ENCODE data around the gene PIGT.
A peak's percentile ranks its signal among the peaks of the same experiment; 100 is the strongest.

Gene PIGT

DNA sequence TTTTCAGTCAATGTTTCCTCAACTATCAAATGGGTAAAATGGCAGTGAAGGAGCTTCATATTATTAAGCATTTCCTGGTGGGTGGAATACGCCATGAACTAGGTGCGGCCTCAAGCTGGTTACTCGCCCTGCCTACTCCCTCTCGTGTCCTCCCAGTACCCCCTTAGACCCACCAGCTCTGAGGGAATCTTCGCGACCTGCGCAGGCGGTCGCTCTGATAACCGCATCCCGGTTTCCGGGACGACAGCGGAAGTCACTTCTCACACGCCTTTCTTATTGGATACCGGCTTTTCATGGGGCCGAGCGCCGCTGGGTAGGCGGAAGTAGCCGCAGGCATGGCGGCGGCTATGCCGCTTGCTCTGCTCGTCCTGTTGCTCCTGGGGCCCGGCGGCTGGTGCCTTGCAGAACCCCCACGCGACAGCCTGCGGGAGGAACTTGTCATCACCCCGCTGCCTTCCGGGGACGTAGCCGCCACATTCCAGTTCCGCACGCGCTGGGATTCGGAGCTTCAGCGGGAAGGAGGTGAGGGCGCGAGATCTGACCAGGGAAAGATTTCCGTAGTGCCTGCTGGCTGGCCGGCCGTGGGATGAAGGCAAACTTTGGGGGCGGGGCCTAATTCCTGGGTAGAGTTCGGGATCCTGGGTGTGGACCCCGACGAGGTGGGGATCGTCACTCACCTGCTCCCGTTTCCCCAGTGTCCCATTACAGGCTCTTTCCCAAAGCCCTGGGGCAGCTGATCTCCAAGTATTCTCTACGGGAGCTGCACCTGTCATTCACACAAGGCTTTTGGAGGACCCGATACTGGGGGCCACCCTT lies at the start of gene PIGT:
Gene PIGT (plus strand): TSS at position 320 of the 816 bp plus-strand sequence. CDS start 16 bp downstream, at position 336.
- peaks cover 31% of the 10 kb centered on the region for H3K4me1 ChIP-seq (ENCODE audit: insufficient read depth, low read length)
- H3K4me3 ChIP-seq (ENCODE audit: low read depth in 1 of 2, low read length in 2 of 2), result peak within 1 kb of the TSS; percentile 82 to 92
- H3K36me3 ChIP-seq (ENCODE audit: insufficient read depth, low read length), result peaks cover 41% of the 10 kb centered on the region
- H3K27ac ChIP-seq (ENCODE audit: low read depth, low read length), result peak within 1 kb of the TSS; percentile 80
- H3K9me3 ChIP-seq (ENCODE audit: low read length), result no peaks in the 10 kb centered on the region
- H3K9ac ChIP-seq (ENCODE audit: low read length), result peak within 1 kb of the TSS; percentile 55
- no peaks in the 10 kb centered on the region for H3K27me3 ChIP-seq (ENCODE audit: control insufficient read depth in 1 of 2, insufficient read depth in 2 of 2, low read length in 2 of 2)

- Histone ChIP-seq H3K4me1 (ENCODE audit: insufficient read depth, low read length) (peaks cover 16% of the 10 kb centered on the region), H3K4me3 (ENCODE audit: low read depth in 1 of 2, low read length in 2 of 2) (no peak overlapping the region), H3K9me3 (ENCODE audit: low read length) (no peaks in the 10 kb centered on the region), H3K27ac (ENCODE audit: low read depth, low read length) (no peak overlapping the region), H3K27me3 (ENCODE audit: control insufficient read depth in 1 of 2, insufficient read depth in 2 of 2, low read length in 2 of 2) (no peaks in the 10 kb centered on the region), H3K9ac (ENCODE audit: low read length) (no peak overlapping the region), H3K36me3 (ENCODE audit: insufficient read depth, low read length) (peaks cover 28% of the 10 kb centered on the region)
Observed at GRCh38 chr20:45366192-45366591, 49.7 kb upstream of the PIGT start.

- no peak overlapping the region for H3K4me3 ChIP-seq (ENCODE audit: low read depth in 1 of 2, low read length in 2 of 2)
- peaks cover 28% of the 10 kb centered on the region for H3K36me3 ChIP-seq (ENCODE audit: insufficient read depth, low read length)
- H3K27me3 ChIP-seq (ENCODE audit: control insufficient read depth in 1 of 2, insufficient read depth in 2 of 2, low read length in 2 of 2), result no peaks in the 10 kb centered on the region
- H3K27ac ChIP-seq (ENCODE audit: low read depth, low read length), result no peak overlapping the region
- peaks cover 16% of the 10 kb centered on the region for H3K4me1 ChIP-seq (ENCODE audit: insufficient read depth, low read length)
- H3K9me3 ChIP-seq (ENCODE audit: low read length), result no peaks in the 10 kb centered on the region
- H3K9ac ChIP-seq (ENCODE audit: low read length), result no peak overlapping the region
Observed at GRCh38 chr20:45366631-45367030, 49.3 kb upstream of the PIGT start.

DNA sequence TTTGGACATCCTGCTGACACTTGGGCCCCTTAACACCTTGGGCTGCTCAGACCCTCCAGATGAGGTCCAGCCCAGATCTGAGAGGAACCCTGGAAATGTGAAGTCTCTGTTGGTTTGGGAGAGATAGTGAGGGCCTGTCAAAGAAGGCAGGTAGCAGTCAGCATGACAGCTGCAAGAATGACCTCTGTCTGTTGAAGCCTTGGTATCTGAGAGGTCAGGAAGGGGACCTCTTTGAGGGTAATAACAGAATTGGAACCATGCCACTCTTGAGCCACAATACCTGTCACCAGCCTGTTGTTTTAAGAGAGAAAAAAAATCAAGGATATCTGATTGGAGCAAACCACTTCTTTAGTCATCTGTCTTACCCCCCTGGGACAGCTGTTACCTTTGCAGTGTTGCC lies 48.8 kb upstream of the PIGT start:
- Histone ChIP-seq H3K9me3 (ENCODE audit: low read length) (no peaks in the 10 kb centered on the region), H3K27me3 (ENCODE audit: control insufficient read depth in 1 of 2, insufficient read depth in 2 of 2, low read length in 2 of 2) (no peaks in the 10 kb centered on the region), H3K9ac (ENCODE audit: low read length) (no peak overlapping the region), H3K4me1 (ENCODE audit: insufficient read depth, low read length) (peaks cover 17% of the 10 kb centered on the region), H3K27ac (ENCODE audit: low read depth, low read length) (no peak overlapping the region), H3K4me3 (ENCODE audit: low read depth in 1 of 2, low read length in 2 of 2) (no peak overlapping the region), H3K36me3 (ENCODE audit: insufficient read depth, low read length) (peaks cover 28% of the 10 kb centered on the region)

- Histone ChIP-seq H3K4me1 (ENCODE audit: insufficient read depth, low read length) (peaks cover 27% of the 10 kb centered on the region), H3K4me3 (ENCODE audit: low read depth in 1 of 2, low read length in 2 of 2) (no peak overlapping the region), H3K9me3 (ENCODE audit: low read length) (no peaks in the 10 kb centered on the region), H3K27ac (ENCODE audit: low read depth, low read length) (no peak overlapping the region), H3K9ac (ENCODE audit: low read length) (no peak overlapping the region), H3K27me3 (ENCODE audit: control insufficient read depth in 1 of 2, insufficient read depth in 2 of 2, low read length in 2 of 2) (no peaks in the 10 kb centered on the region), H3K36me3 (ENCODE audit: insufficient read depth, low read length) (peaks cover 28% of the 10 kb centered on the region)
Observed at GRCh38 chr20:45368221-45368980, 47.5 kb upstream of the PIGT start.

- H3K27ac ChIP-seq (ENCODE audit: low read depth, low read length), result no peak overlapping the region
- H3K4me1 ChIP-seq (ENCODE audit: insufficient read depth, low read length), result peaks cover 11% of the 10 kb centered on the region
- H3K9me3 ChIP-seq (ENCODE audit: low read length), result no peaks in the 10 kb centered on the region
- H3K27me3 ChIP-seq (ENCODE audit: control insufficient read depth in 1 of 2, insufficient read depth in 2 of 2, low read length in 2 of 2), result no peaks in the 10 kb centered on the region
- H3K4me3 ChIP-seq (ENCODE audit: low read depth in 1 of 2, low read length in 2 of 2), result no peak overlapping the region
- peaks cover 27% of the 10 kb centered on the region for H3K36me3 ChIP-seq (ENCODE audit: insufficient read depth, low read length)
- H3K9ac ChIP-seq (ENCODE audit: low read length), result no peak overlapping the region
Observed at GRCh38 chr20:45370571-45371160, 45.3 kb upstream of the PIGT start.

DNA sequence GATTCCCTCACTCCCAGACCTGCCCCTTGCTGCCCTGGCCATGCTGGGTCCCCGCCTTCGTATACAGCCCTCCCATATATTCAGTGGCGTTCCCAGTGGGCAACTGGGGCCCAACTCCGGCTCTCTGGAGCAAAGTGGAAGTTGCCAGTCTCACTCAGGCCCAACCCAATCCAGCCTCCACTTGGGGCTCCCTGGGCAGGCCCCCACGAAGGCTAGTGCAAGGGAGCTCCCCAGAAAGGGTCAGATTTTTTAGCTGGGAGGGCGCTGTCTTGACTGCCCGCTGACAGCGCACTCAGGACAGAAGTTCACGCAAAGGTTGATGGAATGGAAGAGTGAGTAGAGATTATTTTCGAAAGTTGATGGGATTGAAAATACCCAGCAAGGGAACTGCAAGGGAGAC lies 43.7 kb upstream of the PIGT start:
- peaks cover 11% of the 10 kb centered on the region for H3K4me1 ChIP-seq (ENCODE audit: insufficient read depth, low read length)
- no peak overlapping the region for H3K4me3 ChIP-seq (ENCODE audit: low read depth in 1 of 2, low read length in 2 of 2)
- no peak overlapping the region for H3K27ac ChIP-seq (ENCODE audit: low read depth, low read length)
- H3K9ac ChIP-seq (ENCODE audit: low read length), result no peak overlapping the region
- H3K9me3 ChIP-seq (ENCODE audit: low read length), result no peaks in the 10 kb centered on the region
- H3K36me3 ChIP-seq (ENCODE audit: insufficient read depth, low read length), result peaks cover 12% of the 10 kb centered on the region
- no peaks in the 10 kb centered on the region for H3K27me3 ChIP-seq (ENCODE audit: control insufficient read depth in 1 of 2, insufficient read depth in 2 of 2, low read length in 2 of 2)

DNA sequence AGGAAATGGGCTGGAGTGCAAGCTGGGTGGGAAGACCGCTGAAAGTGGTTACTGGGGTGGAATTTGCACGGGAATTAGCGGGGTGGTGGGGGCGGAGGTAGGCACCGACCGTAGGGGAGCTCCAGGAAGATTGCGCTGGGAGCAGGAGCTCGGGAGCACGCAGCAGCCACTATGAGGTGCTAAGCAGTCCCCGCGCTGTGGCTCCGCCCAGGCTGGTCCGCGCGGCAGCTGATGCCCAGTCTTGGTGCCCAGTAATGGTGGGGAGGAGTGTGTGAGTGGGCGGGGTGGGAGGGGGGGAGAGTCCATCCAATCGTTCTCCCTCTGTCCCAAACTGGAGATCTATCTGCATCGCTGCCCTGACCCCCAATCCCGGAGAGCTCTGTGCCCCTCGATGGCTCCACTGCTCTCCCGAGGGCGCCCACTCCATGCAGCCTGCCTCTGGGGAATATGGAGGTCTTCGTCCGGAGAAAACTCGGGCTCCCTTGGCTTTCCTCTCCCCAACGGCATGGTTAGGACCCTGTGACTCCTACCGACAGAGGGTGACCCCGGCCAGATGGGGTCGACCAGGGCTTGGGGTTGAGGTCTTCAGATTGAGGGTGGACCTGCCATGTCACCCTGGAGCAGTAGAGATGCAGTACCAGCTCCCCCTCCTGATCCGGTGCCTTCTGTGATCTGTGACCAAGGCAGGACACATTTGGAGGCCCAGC lies 43.1 kb upstream of the PIGT start:
- Histone ChIP-seq H3K4me1 (ENCODE audit: insufficient read depth, low read length) (peaks cover 11% of the 10 kb centered on the region), H3K9ac (ENCODE audit: low read length) (peak overlapping the region; percentile 67), H3K9me3 (ENCODE audit: low read length) (no peaks in the 10 kb centered on the region), H3K4me3 (ENCODE audit: low read depth in 1 of 2, low read length in 2 of 2) (peak overlapping the region; percentile 59 to 83), H3K36me3 (ENCODE audit: insufficient read depth, low read length) (peaks cover 6% of the 10 kb centered on the region), H3K27me3 (ENCODE audit: control insufficient read depth in 1 of 2, insufficient read depth in 2 of 2, low read length in 2 of 2) (no peaks in the 10 kb centered on the region), H3K27ac (ENCODE audit: low read depth, low read length) (peak overlapping the region; percentile 94)

- H3K4me3 ChIP-seq (ENCODE audit: low read depth in 1 of 2, low read length in 2 of 2), result peak overlapping the region; percentile 59 to 83
- H3K27me3 ChIP-seq (ENCODE audit: control insufficient read depth in 1 of 2, insufficient read depth in 2 of 2, low read length in 2 of 2), result no peaks in the 10 kb centered on the region
- peak overlapping the region; percentile 67 for H3K9ac ChIP-seq (ENCODE audit: low read length)
- H3K36me3 ChIP-seq (ENCODE audit: insufficient read depth, low read length), result no peaks in the 10 kb centered on the region
- no peaks in the 10 kb centered on the region for H3K9me3 ChIP-seq (ENCODE audit: low read length)
- H3K4me1 ChIP-seq (ENCODE audit: insufficient read depth, low read length), result peaks cover 11% of the 10 kb centered on the region
- peak overlapping the region; percentile 94 for H3K27ac ChIP-seq (ENCODE audit: low read depth, low read length)
Observed at GRCh38 chr20:45373353-45374100, 42.4 kb upstream of the PIGT start.

GRCh38 chr20:45374101-45374467 lies 41.9 kb upstream of the PIGT start:
- H3K27ac ChIP-seq (ENCODE audit: low read depth, low read length), result peak overlapping the region; percentile 94
- no peak overlapping the region for H3K9ac ChIP-seq (ENCODE audit: low read length)
- no peaks in the 10 kb centered on the region for H3K36me3 ChIP-seq (ENCODE audit: insufficient read depth, low read length)
- peaks cover 11% of the 10 kb centered on the region for H3K4me1 ChIP-seq (ENCODE audit: insufficient read depth, low read length)
- no peaks in the 10 kb centered on the region for H3K27me3 ChIP-seq (ENCODE audit: control insufficient read depth in 1 of 2, insufficient read depth in 2 of 2, low read length in 2 of 2)
- H3K9me3 ChIP-seq (ENCODE audit: low read length), result no peaks in the 10 kb centered on the region
- peak overlapping the region; percentile 59 to 83 for H3K4me3 ChIP-seq (ENCODE audit: low read depth in 1 of 2, low read length in 2 of 2)
